Natural killer cell treated with Interleukin-12 subunit alpha and Interleukin-12 subunit beta and Interleukin-15 and Interleukin-18, amount 100 ng/mL, for 72 hours (primary cell): ENCODE data around the gene IMP3. TPM values are rescaled to one million over a fixed set of nuclear protein-coding genes. Genes with fewer than 3 reads are reported as not detected.

Source experiments
- ATAC-seq, 2 donors: fragments of 150-1000 bp; cut with Tn5 transposase in 1 of 2; sonication (Bioruptor Pico), chemical (Tn5 transposase) in 1 of 2; 2 replicates each; pipeline ENCODE4 v1.10.0; 2021
- DNase-seq: peaks from one replicate; pipeline ENCODE4 v3.0.0; 2022; ENCODE audit warnings: low spot score
- H3K27ac Mint-ChIP-seq, 2 donors: 1 replicate in 1 of 2; 2 replicates in 1 of 2; pipeline ENCODE4 v1.8.0; 2022; ENCODE audit warnings: mixed read lengths in 2 of 2, mild to moderate bottlenecking in 1 of 2, moderate library complexity in 1 of 2
- H3K27me3 Mint-ChIP-seq, 2 donors: 1 replicate in 1 of 2; 2 replicates in 1 of 2; pipeline ENCODE4 v1.8.0; 2022; ENCODE audit warnings: mixed read lengths in 2 of 2
- H3K36me3 Mint-ChIP-seq: one replicate; pipeline ENCODE4 v1.8.0; 2022; ENCODE audit warnings: mixed read lengths
- H3K4me1 Mint-ChIP-seq, 2 donors: 1 replicate in 1 of 2; 2 replicates in 1 of 2; pipeline ENCODE4 v1.8.0; 2022; ENCODE audit warnings: low read depth in 2 of 2, mixed read lengths in 2 of 2, mild to moderate bottlenecking in 1 of 2
- H3K4me3 Mint-ChIP-seq: one replicate; pipeline ENCODE4 v1.8.0; 2022; ENCODE audit warnings: mixed read lengths
- H3K9me3 Mint-ChIP-seq: 2 replicates; pipeline ENCODE4 v1.8.0; 2022; ENCODE audit warnings: mixed read lengths
- total RNA-seq, 2 donors: library from RNA; stranded (reverse); gene quantifications; one replicate each; pipeline ENCODE4 v1.2.3, GENCODE V29; 2022

IMP3 gene
- total RNA-seq, 2 donors from 2014 or later = 76.2 to 111 TPM

DNA sequence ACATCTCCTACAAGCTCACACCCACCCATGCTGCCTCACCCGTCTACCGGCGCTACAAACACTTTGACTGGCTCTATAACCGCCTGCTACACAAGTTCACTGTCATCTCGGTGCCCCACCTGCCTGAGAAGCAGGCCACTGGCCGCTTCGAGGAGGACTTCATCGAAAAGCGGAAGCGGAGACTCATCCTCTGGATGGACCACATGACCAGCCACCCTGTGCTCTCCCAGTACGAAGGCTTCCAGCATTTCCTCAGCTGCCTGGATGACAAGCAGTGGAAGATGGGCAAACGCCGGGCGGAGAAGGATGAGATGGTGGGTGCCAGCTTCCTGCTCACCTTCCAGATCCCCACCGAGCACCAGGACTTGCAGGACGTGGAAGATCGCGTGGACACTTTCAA, 9.8 kb upstream of the IMP3 start:
- peak overlapping the region in 1 of 2 donors; percentile 43 for H3K27ac Mint-ChIP-seq
- H3K36me3 Mint-ChIP-seq = no peaks in the 10 kb centered on the region
- no peaks in the 10 kb centered on the region for H3K9me3 Mint-ChIP-seq
- ATAC-seq = no peak
- no peaks in the 10 kb centered on the region for H3K27me3 Mint-ChIP-seq
- DNase-seq = no peak
- H3K4me3 Mint-ChIP-seq = peak overlapping the region; percentile 19
- H3K4me1 Mint-ChIP-seq = peaks cover 22 to 32% of the 10 kb centered on the region in 2 donors

DNA sequence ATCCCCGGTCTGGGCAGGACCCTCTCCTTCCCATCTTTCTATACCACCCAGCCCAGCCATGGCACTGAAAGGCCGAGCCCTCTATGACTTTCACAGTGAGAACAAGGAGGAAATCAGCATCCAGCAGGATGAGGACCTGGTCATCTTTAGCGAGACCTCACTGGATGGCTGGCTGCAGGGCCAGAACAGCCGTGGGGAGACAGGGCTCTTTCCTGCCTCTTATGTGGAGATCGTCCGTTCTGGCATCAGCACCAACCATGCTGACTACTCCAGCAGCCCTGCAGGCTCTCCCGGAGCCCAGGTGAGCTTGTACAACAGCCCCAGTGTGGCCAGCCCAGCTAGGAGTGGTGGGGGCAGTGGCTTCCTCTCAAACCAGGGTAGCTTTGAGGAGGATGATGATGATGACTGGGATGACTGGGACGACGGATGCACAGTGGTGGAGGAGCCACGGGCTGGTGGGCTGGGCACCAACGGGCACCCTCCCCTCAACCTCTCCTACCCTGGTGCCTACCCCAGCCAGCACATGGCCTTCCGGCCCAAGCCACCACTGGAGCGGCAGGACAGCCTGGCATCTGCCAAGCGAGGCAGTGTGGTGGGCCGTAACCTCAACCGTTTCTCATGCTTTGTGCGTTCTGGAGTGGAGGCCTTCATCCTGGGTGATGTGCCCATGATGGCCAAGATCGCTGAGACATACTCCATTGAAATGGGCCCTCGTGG, 9.2 kb upstream of the IMP3 start:
- no peaks in the 10 kb centered on the region for H3K9me3 Mint-ChIP-seq
- peaks cover 22 to 34% of the 10 kb centered on the region in 2 donors for H3K4me1 Mint-ChIP-seq
- H3K4me3 Mint-ChIP-seq = peak overlapping the region; percentile 19
- H3K36me3 Mint-ChIP-seq = no peaks in the 10 kb centered on the region
- H3K27me3 Mint-ChIP-seq = no peaks in the 10 kb centered on the region
- peak overlapping the region in 1 of 2 donors; percentile 43 for H3K27ac Mint-ChIP-seq
- DNase-seq (no peak), ATAC-seq (no peak)

DNA sequence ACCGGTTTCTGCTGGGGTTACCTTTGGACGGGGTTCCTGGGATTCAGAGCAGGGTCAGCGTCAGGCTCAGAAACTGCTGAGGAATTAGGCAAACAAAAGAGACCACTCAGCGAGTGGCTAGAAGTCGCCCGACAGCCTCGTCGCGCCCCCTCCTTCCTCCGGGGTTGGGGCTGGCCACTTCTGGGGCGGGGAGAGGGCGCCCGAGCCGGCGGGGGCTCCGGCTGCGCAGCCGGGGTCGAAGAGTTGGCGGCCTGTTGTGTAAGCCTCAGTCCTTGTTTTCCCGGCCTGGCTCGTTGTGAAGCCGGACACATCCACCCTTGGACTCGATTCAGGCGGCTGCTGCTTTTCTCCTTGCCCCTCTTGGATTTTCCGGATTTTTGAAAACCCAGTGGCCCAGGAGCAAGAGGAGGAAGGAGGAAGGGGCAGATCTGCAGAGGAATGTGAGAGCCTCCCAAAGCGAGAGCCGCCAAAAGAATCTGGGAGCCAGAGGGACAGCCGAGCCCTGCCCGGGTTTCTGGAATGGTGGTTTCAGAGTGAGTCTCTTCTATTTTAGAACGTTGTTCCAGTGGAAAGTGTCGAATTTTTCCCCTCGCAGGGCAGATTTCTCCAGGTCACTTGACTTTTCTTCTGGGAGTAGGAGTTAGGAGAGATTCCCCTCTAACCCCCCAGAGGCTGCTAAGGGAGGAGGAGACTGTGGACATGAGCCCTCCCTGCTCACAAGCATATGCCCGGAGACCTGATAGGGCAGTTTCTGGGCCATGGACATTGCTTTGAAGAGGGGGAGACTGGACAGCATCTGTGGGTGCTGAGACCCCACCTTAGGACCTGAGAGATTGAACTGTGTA, 8.4 kb upstream of the IMP3 start:
- Mint-ChIP-seq H3K27ac (no peak overlapping the region), H3K27me3 (no peaks in the 10 kb centered on the region), H3K4me3 (peak overlapping the region; percentile 74), H3K9me3 (no peaks in the 10 kb centered on the region), H3K4me1 (peaks cover 22 to 34% of the 10 kb centered on the region in 2 donors), H3K36me3 (no peaks in the 10 kb centered on the region)
- ATAC-seq (no peak), DNase-seq (no peak)

DNA sequence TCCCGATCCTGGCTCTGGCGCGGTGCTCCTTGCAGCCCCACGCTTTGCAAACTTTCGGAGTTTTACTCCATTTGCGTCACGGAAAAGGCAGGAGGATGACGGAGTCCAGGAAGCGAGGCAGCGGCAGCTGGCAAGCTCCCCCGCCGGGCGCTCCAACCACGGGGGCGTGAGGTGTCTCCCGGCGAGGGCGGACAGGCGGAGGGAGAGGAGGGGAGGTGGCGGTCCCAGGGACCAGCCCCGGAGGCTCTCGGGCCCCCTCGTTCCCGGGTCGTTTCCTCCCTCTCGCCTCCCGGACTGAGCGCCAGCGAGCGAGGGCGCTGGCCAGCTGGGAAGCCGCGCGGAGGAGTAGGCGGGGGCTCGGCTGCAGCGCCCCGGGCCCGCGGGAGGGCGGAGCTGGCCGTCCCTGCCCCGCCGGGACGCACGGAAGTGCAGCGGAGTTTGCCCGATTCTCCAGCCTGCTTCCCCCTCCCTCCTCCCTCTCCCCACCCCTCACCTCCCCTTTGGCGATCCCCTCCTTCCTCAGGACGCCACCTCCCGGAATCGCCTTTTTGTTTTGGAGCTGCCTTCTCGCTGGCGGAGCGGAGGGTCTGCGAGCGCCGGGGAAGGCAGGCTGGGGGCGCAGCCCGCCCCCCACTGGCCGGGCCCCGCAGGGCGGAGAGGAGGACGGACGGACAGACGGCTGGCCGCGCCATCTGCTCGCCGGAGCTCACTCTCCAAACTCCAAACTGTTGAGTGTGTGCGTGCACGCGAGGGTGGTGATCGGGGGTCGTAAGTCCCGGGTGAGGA, 7.5 kb upstream of the IMP3 start, which contains the start of gene SNX33:
Gene SNX33, plus strand, starts transcription at position 543 of the 786 bp plus-strand sequence. CDS start 1,191 bp downstream, outside the sequence.
- H3K27me3 Mint-ChIP-seq = no peaks in the 10 kb centered on the region
- H3K4me1 Mint-ChIP-seq = peaks cover 22 to 31% of the 10 kb centered on the region in 2 donors
- peak; percentile 76 to 87 for ATAC-seq
- H3K27ac Mint-ChIP-seq = peak within 1 kb of the TSS in 1 of 2 donors; percentile 68
- peak; percentile 71 for DNase-seq
- peak within 1 kb of the TSS; percentile 74 for H3K4me3 Mint-ChIP-seq
- H3K36me3 Mint-ChIP-seq = no peaks in the 10 kb centered on the region
- H3K9me3 Mint-ChIP-seq = no peaks in the 10 kb centered on the region

DNA sequence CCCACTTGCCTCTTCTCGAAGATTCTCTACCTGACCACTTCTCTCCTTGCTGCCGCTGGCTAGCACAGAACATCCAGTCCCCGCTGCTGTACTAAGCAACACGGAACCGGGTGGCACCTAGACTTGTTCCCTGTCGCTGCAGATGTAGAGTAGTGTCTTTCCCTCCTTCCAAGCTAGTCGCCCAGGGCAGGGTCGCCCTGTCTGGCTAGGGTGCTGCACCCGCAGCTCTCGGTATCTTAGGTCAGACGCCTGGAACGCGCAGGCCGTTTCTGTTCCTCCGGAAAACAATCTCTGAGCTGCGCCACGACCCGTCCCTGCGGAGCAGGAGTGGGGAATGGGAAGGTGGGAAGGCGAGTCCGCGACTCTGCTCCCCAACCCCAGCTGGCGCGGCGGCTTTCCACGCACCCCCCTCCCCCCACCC, 6.9 kb upstream of the IMP3 start:
- H3K4me1 Mint-ChIP-seq = peaks cover 20 to 33% of the 10 kb centered on the region in 2 donors
- H3K36me3 Mint-ChIP-seq = no peaks in the 10 kb centered on the region
- no peaks in the 10 kb centered on the region for H3K27me3 Mint-ChIP-seq
- H3K27ac Mint-ChIP-seq = peak overlapping the region in 1 of 2 donors; percentile 68
- ATAC-seq = peak in 1 of 2 donors; percentile 1
- peak overlapping the region; percentile 74 for H3K4me3 Mint-ChIP-seq
- no peak for DNase-seq
- H3K9me3 Mint-ChIP-seq = no peaks in the 10 kb centered on the region

DNA sequence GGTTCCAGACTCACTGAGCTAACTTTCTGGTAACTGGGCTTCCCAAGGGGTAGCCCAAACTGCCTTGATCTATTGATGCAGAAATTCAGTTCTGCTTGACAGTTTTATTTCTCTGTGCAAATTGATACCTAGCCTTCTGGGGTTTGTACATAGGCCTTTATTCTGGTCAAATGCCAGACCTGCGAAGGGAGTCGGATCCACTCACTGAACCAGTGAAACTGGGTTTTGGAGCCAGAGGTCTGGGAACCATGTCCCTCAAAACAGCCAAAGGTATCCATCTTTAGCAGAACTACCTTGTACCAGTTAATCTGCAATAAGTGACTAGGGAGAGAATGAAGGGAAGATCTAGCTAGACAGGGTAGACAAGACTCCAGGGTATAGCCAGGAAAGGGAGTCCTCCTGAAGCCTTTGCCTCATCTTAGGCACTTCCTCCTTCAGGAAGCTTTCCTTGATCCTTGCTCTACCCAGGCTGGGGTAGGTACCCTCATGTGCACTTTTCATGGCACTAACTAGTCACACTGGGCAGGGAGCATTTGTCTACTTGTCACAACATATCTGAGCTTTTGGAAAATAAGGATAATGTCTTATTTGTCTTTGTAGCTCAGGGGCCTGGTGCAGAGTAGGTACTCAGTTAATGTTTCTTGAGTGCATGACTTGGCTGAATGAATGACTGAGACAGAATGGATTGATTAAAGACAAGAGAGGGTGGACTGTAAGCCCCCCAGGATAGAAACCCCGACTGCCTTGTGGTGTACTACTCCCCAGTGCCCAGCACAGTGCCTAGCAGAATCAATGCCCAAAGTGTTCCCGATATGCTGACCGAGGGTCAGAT, 6.3 kb upstream of the IMP3 start:
- H3K27me3 Mint-ChIP-seq = no peaks in the 10 kb centered on the region
- no peak for ATAC-seq
- H3K4me3 Mint-ChIP-seq = peak overlapping the region; percentile 74
- no peaks in the 10 kb centered on the region for H3K9me3 Mint-ChIP-seq
- no peaks in the 10 kb centered on the region for H3K36me3 Mint-ChIP-seq
- H3K4me1 Mint-ChIP-seq = peaks cover 15 to 30% of the 10 kb centered on the region in 2 donors
- DNase-seq = no peak
- H3K27ac Mint-ChIP-seq = peak overlapping the region in 1 of 2 donors; percentile 68

DNA sequence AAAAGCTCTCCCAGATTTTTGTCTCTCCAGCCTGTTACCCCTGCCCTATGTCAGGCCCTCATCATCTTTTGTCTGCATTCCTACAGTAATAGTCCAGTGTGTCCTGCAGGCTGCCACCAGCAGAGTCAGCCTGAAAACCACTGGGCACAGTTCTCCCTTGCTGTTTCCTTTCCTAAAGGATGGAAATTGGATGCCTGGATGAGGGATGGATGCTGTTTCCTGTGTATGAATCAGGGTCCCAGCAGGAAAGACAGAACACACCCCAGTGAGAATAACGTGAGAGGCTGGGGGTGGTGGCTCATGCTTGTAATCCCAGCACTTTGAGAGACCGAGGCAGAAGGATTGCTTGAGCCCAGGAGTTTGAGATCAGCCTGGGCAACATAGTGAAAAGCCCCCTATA, 4.4 kb upstream of the IMP3 start:
- ATAC-seq (no peak), DNase-seq (no peak)
- Mint-ChIP-seq H3K4me1 (peaks cover 14 to 20% of the 10 kb centered on the region in 2 donors), H3K9me3 (no peaks in the 10 kb centered on the region), H3K27me3 (no peaks in the 10 kb centered on the region), H3K36me3 (peaks cover under 1% of the 10 kb centered on the region), H3K4me3 (no peak overlapping the region), H3K27ac (no peak overlapping the region)

DNA sequence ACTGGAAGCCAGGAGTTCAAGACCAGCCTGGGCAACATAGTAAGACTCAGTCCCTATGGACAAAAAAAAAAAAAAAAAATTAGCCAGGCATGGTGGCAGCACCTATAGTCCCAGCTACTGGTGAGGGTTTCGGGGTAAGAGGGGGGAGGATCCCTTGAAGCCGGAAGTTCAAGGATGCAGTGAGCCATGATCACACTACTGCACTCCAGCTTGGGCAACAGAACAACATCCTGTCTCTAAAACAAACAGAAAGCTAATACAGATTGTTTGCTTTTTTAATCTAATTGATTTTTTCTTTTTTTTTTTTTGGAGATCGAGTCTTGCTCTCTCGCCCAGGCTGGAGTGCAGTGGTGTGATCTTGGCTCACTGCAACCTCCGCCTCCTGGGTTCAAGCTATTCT, 1.6 kb upstream of the IMP3 start:
- Mint-ChIP-seq H3K4me1 (peaks cover 32% of the 10 kb centered on the region in 2 donors), H3K4me3 (no peak overlapping the region), H3K27ac (peak overlapping the region in 1 of 2 donors; percentile 13), H3K36me3 (peaks cover 12% of the 10 kb centered on the region), H3K9me3 (no peaks in the 10 kb centered on the region), H3K27me3 (no peaks in the 10 kb centered on the region)
- DNase-seq (no peak), ATAC-seq (no peak)

DNA sequence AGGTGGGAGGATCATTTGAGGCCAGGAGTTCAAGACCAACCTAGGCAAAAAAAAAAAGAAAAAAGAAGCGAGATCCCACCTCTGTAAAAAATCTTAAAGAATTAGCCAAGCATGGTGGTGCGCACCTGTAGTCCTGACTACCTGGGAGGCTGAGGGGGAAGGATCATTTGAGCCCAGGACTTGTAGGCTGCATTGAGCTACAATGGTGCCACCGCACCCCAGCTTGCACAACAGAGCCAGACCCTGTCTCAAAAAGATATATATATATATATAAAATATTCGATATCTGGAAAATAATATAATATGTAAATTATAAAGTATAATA, 1.1 kb upstream of the IMP3 start:
- Mint-ChIP-seq H3K9me3 (no peaks in the 10 kb centered on the region), H3K4me1 (peaks cover 30 to 31% of the 10 kb centered on the region in 2 donors), H3K27ac (peak overlapping the region; percentile 88 to 91), H3K36me3 (peaks cover 12% of the 10 kb centered on the region), H3K27me3 (no peaks in the 10 kb centered on the region), H3K4me3 (peak overlapping the region; percentile 97)
- DNase-seq = no peak
- ATAC-seq = no peak

DNA sequence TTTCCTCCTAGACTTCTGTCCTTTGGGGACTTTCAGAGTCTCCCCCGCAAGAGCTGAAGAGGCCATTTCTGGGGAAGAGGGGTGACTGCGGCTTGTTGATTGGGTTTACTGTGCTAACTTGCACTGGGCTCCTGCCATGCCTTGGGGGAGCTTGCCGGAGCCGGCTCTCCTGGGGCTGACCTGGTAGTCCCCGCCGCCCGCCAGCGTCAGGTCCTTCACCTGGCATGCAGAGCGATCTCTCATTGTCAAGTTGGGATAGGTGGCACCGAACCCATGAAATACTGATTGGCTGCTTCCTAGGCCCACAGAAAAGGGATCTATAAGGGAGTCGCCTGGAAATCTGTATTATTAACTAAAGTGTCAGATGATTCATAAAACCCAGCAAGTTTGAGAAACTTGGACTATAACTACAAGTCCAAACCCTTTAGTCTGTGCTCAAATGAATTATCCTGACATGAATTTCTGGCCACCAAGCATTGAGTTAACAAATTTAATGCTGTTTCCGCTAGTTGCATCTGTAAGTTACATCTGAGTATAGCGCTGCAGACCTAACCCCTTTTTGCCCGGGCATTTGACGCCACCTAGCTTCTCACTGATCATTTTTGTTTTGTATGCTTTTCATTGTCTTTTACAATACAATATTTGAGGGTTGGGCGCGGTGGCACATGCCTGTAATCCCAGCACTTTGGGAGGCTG, 607 bp upstream of the IMP3 start:
- Mint-ChIP-seq H3K27me3 (no peaks in the 10 kb centered on the region), H3K27ac (peak overlapping the region; percentile 88 to 91), H3K4me1 (peaks cover 30 to 31% of the 10 kb centered on the region in 2 donors), H3K36me3 (peaks cover 12% of the 10 kb centered on the region), H3K9me3 (no peaks in the 10 kb centered on the region), H3K4me3 (peak overlapping the region; percentile 97)
- DNase-seq (no peak), ATAC-seq (peak; percentile 52 to 62)

DNA sequence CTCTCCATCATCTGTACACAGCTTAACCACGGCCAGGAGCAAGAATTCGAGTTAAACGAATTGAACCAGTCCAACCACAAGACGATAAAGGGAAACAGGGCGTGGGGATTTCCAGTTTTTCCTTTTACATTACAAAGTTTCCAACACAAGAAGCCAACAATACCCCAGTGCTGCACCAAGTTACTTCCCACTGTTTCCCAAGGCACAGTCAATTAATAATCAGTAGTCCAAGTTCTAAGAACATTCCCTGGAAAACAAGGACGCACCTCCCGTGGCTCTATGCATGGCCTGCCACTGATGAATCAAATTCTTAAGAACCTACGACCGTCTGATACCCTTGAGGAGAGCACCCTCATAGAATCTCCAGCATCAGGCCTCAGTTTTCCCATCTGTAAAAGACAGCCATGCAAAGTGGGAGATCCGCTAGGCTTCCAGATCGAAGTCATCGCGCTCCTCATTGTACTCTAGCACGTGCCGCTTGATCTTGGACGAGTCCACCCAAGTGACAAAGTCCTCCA, 774 bp downstream of the IMP3 start:
- peaks cover 12% of the 10 kb centered on the region for H3K36me3 Mint-ChIP-seq
- no peaks in the 10 kb centered on the region for H3K9me3 Mint-ChIP-seq
- no peaks in the 10 kb centered on the region for H3K27me3 Mint-ChIP-seq
- H3K27ac Mint-ChIP-seq = peak overlapping the region; percentile 88 to 91
- H3K4me1 Mint-ChIP-seq = peaks cover 29 to 31% of the 10 kb centered on the region in 2 donors
- ATAC-seq (no peak), DNase-seq (no peak)
- H3K4me3 Mint-ChIP-seq = peak overlapping the region; percentile 97

DNA sequence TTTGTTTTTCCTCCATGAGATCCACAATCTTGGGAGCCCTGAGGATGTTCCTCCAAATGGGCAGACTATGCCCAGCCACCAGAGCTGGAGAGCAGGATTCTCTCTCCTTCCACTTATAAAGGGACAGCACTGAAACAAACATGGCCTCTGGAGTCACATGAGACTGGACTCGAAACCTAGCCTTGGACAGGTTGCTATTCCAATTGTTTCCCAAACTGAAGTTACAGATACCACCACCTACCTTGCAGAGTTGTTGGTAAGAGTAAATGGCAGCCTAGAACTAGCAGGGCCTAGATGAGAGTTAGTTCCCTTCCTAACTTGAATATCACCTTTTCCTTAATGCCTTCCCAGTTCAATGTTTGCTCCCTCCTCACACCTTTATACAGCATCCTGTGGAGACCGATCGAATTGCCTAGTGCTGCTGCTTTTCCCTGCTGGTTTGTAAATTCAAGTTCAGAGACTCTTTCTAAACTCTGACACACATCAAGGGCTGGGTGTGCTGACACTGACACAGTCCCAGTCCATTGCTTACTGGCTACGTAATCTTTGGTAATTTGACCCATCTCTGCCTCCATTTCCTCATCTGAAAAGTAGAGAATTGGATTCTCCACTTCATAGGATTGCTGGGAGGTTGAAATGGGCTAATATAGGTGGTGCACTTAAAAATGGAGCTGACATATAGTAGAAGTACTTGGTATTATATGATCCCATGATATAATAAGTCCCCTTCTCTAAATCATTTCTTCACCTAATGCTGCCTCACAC, 2.6 kb downstream of the IMP3 start:
- H3K9me3 Mint-ChIP-seq = no peaks in the 10 kb centered on the region
- ATAC-seq (no peak), DNase-seq (no peak)
- H3K4me1 Mint-ChIP-seq = peaks cover 28 to 31% of the 10 kb centered on the region in 2 donors
- no peaks in the 10 kb centered on the region for H3K27me3 Mint-ChIP-seq
- H3K36me3 Mint-ChIP-seq = peaks cover 12% of the 10 kb centered on the region
- peak overlapping the region; percentile 31 to 91 for H3K27ac Mint-ChIP-seq
- H3K4me3 Mint-ChIP-seq = peak overlapping the region; percentile 97
